Left ventricle myocardium inferior (tissue), 1 donor: ENCODE data around the gene PLAA. TPM values are rescaled to one million over a fixed set of nuclear protein-coding genes. Genes with fewer than 3 reads are reported as not detected.
A peak's percentile ranks its signal among the peaks of the same experiment; 100 is the strongest.

Source experiments
- DNase-seq: peaks from one replicate; pipeline ENCODE4 v3.0.0-alpha.2; 2020
- H3K27ac ChIP-seq: fragments of 200-600 bp; replicated peaks from 2 replicates; pipeline ENCODE4 v1.8.0; 2021
- H3K27me3 ChIP-seq: fragments of 200-600 bp; 2 replicates; pipeline ENCODE4 v1.8.0; 2021; ENCODE audit warnings: low read depth
- H3K36me3 ChIP-seq: fragments of 200-600 bp; 2 replicates; pipeline ENCODE4 v1.8.0; 2021
- H3K4me1 ChIP-seq: fragments of 200-600 bp; 2 replicates; pipeline ENCODE4 v1.8.0; 2021
- H3K4me3 ChIP-seq: fragments of 200-600 bp; 2 replicates; pipeline ENCODE4 v1.8.0; 2021; ENCODE audit warnings: mild to moderate bottlenecking, moderate library complexity
- H3K9me3 ChIP-seq: fragments of 200-600 bp; replicated peaks from 2 replicates; pipeline ENCODE4 v1.8.0; 2021
- CTCF ChIP-seq: fragments of 200-600 bp; IDR thresholded peaks from 2 replicates; pipeline ENCODE4 v1.8.0; 2021; ENCODE audit warnings: antibody characterized with exemption, mild to moderate bottlenecking, borderline replicate concordance
- intact Hi-C: fragments of 100-400 bp; cut with micrococcal nuclease; formaldehyde crosslinking; loops from one replicate; pipeline ENCODE4 v1.11.0; 2022
- total RNA-seq: library from RNA; stranded (reverse); fragmentation: NEBNext Ultra II Directional; extraction: Animal tissue kit (Norgen Biotek cat#: 25700); gene quantifications from one replicate; pipeline ENCODE4 v1.2.1, GENCODE V29; 2021
- donor health status: DM: no; HTN: yes; CAD: no; lungs with severe emphysema.

The PLAA gene
- total RNA-seq, 1 donor from 2014 or later = 32.3 TPM

DNA sequence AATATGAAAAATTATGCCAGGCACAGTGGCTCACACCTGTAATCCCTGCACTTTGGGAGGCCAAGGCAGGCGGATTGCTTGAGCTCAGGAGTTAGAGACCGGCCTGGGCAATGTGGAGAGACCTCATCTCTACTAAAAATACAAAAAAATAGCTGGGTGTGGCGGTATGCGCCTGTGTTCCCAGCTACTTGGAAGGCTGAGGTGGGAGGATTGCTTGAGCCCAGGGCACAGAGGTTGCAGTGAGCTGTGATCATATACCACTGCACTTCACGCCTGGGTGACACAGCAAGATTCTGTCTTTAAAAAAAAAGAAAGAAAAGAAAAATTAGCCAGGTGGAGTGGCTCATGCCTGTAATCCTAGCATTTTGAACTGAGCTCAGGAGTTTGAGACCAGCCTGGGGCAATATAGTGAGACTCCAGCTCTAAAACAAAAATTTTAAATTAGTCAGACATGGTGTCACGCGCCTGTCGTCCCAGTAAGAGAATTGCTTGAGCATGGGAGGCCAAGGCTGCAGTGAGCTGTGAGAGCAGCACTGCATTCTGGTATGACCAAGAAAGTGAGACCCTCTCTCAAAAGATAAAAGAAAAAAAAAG, 18.0 kb downstream of the PLAA start:
- Histone ChIP-seq H3K4me3 (no peak overlapping the region), H3K27me3 (no peaks in the 10 kb centered on the region), H3K4me1 (no peaks in the 10 kb centered on the region), H3K9me3 (no peaks in the 10 kb centered on the region), H3K36me3 (peaks cover 66% of the 10 kb centered on the region), H3K27ac (no peak overlapping the region)
- no peak for DNase-seq
- intact Hi-C loops = no loop called here
- TF ChIP-seq CTCF = no peak

GRCh38 chr9:26925609-26926008, 21.4 kb downstream of the PLAA start:
- no peaks in the 10 kb centered on the region for H3K9me3 ChIP-seq
- H3K27ac ChIP-seq = no peak overlapping the region
- no peak for TF ChIP-seq CTCF
- H3K4me1 ChIP-seq = no peaks in the 10 kb centered on the region
- intact Hi-C loops = no loop called here
- no peak overlapping the region for H3K4me3 ChIP-seq
- peaks cover 77% of the 10 kb centered on the region for H3K36me3 ChIP-seq
- no peak for DNase-seq
- no peaks in the 10 kb centered on the region for H3K27me3 ChIP-seq

DNA sequence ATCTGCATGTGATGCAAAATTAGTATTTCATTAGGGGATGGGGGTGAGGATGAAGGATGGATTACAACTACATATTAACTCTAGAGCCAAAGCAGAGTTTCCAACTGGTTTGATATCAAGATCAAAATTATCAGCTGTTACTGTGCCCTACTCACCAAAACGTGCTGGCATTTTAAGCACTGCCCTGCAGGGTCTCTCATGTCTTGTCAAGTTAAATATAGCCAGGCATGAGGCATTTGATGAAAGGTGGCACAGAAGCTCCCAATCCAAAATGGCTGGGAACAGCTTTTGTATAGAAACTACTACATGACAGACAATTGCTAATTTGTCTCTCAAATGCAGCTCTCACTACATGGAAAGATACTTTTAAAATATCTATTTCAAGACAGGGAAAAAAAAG, 27.3 kb downstream of the PLAA start:
- no peak for DNase-seq
- H3K9me3 ChIP-seq = no peaks in the 10 kb centered on the region
- no peak for TF ChIP-seq CTCF
- H3K27ac ChIP-seq = no peak overlapping the region
- intact Hi-C loops = no loop called here
- H3K27me3 ChIP-seq = no peaks in the 10 kb centered on the region
- peaks cover 8% of the 10 kb centered on the region for H3K4me1 ChIP-seq
- no peak overlapping the region for H3K4me3 ChIP-seq
- H3K36me3 ChIP-seq = peaks cover 99% of the 10 kb centered on the region

DNA sequence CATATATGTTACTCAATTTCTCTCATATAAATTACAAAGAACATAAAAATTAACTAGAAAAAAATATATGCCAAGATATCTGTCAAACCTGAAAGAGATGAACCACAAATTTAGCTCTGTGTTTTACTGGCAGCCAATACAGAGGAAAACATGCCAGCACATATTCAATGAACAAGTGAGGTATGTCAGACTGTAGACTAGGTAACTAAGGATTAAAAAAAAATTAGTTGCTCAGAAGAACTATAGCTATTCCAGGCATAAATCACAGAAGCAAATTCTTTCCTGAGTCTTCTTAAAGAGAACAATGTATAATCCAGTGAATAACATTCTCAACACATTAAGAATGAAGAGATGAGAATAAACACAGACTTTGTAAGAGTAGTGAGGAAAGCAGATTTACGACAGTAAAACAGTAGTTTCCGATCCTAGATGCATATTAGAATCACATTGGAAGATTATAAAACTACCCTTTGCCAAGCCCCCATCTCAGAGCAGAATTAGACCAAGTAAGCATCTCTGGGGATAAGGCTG, 33.8 kb downstream of the PLAA start:
- Histone ChIP-seq H3K4me1 (no peaks in the 10 kb centered on the region), H3K4me3 (no peak overlapping the region), H3K9me3 (no peaks in the 10 kb centered on the region), H3K27me3 (no peaks in the 10 kb centered on the region), H3K27ac (no peak overlapping the region), H3K36me3 (peaks cover 75% of the 10 kb centered on the region)
- no peak for TF ChIP-seq CTCF
- intact Hi-C loops = no loop called here
- DNase-seq = no peak

DNA sequence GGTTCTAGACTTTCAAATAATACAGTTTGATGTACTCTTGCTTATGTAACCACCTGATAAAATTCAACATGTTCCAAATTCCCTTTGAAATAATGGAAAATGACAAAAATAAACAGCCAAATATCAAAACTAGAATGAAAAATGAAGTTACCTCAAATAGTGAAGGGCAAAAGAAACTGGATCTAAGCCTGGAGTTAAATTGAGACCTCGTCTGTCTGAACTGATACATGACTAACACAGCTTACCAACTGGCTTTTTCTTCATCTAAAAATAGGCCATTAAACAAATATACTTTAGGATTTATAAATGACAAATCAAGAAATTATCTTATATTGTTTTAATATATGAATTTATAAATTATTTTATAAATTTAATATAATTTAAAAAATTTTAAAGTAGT, 42.4 kb downstream of the PLAA start:
- intact Hi-C loops = no loop called here
- no peak for TF ChIP-seq CTCF
- H3K27me3 ChIP-seq = no peaks in the 10 kb centered on the region

More for the DNA sequence above, 42.4 kb downstream of the PLAA start:
- H3K36me3 ChIP-seq = peaks cover 57% of the 10 kb centered on the region
- peaks cover 19% of the 10 kb centered on the region for H3K4me1 ChIP-seq
- DNase-seq = no peak
- H3K27ac ChIP-seq = peak overlapping the region; percentile 31
- no peaks in the 10 kb centered on the region for H3K9me3 ChIP-seq
- H3K4me3 ChIP-seq = no peak overlapping the region
